AG04449 (cell line): Measurements from ENCODE around the gene STUB1.

Experiments
- CTCF ChIA-PET: fragments of 350-600 bp; formaldehyde crosslinking; extraction: SDS; loops from one replicate; lab custom pipeline; 2021; ENCODE audit warnings: antibody characterized with exemption; lab: Yijun Ruan, JAX
- POLR2A ChIA-PET: fragments of 400-600, 350-600 bp; formaldehyde crosslinking; extraction: SDS; loops from one replicate; lab custom pipeline; 2020; ENCODE audit warnings: antibody characterized with exemption, inconsistent platforms; lab: Yijun Ruan, JAX
- DNase-seq: peaks from one replicate; pipeline ENCODE4 v3.0.0-alpha.2; 2010; ENCODE audit warnings: low read depth, low spot score
- H3K4me3 ChIP-seq: 2 replicates; pipeline ENCODE4 v1.5.1; 2011; ENCODE audit warnings: low read depth, mild to moderate bottlenecking, control low read depth, low read length
- TF ChIP-seq, protein P1 (sequence below): IDR thresholded peaks from one replicate; pipeline ENCODE4 v1.5.1; 2011; ENCODE audit warnings: mild to moderate bottlenecking, moderate library complexity, low read length, control low read depth, inconsistent platforms; ENCODE audit not compliant: insufficient read depth; ENCODE audit errors: missing control alignments

The STUB1 gene

DNA sequence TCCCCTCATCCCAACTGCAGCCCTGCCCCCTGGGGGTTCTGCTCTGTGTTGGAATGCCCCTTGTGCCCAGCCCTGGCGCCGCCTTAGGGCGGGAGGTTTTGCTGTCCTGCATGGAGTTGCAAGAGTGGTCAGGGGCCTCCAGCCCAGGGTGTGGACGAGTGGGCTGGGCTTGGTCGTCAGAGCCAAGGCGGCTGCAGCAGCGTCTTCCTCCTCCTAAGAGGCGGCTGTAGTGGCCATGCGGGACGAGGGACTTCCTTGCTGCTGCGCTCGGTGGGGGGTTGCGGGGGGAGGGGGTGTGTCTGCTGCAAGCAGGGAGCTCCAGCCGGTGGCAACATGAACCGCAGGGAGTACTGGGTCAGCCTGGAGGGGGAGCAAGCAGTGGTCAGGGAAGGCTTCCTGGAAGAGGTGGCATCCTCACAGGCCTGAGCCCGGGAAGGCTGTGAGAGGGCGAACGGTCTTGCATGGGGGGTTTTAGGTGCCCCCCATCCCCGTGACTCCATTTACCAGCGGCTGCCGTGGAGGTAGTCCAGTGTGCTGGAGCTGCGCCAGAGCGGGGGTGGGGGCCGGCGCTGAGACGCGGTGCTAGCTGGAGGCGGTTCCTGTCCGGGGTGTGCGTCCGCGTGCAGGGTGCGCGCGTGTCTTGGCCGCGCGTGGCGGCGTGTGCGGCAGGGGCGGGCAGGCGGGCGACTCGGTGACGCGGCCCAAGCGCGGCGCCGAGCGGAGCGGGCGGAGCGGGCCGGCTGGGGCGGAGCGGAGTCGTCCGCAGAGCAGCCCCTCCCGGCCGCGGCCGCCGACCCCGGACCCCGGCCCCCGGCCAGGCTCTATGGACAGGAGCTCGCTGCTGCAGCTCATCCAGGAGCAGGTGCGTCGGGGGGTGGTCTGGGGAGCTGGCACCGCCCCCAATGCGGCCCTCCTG is 5.0 kb upstream of the STUB1 start, which contains the start of gene RHBDL1:
RHBDL1 (plus strand) TSS at position 704 of the 916 bp plus-strand sequence; CDS start at position 824, 120 bp downstream.
- H3K4me3 ChIP-seq = peak within 1 kb of the TSS; percentile 45
- no peak for DNase-seq
- POLR2A ChIA-PET = interaction anchor here (0.5 to 2.1 kb wide), 4 partner anchors 8 to 253 kb away, joined by 3 to 7 read pairs (median 3); partner anchors contain the start of genes JMJD8 and RHOT2
- TF ChIP-seq, protein P1, sequence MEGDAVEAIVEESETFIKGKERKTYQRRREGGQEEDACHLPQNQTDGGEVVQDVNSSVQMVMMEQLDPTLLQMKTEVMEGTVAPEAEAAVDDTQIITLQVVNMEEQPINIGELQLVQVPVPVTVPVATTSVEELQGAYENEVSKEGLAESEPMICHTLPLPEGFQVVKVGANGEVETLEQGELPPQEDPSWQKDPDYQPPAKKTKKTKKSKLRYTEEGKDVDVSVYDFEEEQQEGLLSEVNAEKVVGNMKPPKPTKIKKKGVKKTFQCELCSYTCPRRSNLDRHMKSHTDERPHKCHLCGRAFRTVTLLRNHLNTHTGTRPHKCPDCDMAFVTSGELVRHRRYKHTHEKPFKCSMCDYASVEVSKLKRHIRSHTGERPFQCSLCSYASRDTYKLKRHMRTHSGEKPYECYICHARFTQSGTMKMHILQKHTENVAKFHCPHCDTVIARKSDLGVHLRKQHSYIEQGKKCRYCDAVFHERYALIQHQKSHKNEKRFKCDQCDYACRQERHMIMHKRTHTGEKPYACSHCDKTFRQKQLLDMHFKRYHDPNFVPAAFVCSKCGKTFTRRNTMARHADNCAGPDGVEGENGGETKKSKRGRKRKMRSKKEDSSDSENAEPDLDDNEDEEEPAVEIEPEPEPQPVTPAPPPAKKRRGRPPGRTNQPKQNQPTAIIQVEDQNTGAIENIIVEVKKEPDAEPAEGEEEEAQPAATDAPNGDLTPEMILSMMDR = no peak
- CTCF ChIA-PET = interaction anchor here (1.1 to 2.5 kb wide), 3 partner anchors 7 to 11 kb away, joined by 5 to 10 read pairs (median 8); partner anchors contain the start of gene RHOT2

DNA sequence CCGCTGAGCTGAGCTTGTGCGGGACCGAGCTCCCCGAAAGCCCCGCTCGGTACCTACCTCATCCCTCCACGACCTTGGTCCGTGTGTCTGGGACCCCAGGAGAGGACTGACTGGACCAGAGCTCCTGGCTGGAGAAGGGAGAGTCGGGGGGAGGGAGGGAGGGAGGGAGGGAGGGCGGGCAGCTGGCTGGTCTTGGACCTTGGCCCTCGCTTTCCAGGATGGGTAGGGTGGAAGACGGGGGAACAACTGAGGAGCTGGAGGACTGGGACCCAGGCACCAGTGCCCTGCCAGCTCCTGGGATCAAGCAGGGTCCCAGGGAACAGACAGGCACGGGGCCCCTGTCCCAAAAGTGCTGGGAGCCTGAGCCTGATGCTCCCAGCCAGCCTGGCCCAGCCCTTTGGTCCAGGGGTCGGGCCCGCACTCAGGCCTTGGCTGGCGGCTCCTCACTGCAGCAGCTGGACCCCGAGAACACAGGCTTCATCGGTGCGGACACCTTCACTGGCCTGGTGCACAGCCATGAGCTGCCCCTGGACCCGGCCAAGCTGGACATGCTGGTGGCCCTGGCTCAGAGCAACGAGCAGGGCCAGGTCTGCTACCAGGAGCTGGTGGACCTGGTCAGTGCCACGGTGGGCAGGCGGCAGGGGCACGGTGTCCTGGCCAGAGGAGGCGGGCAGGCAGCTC is 4.2 kb upstream of the STUB1 start:
- CTCF ChIA-PET = interaction anchor here (1.1 to 2.5 kb wide), 3 partner anchors 8 to 11 kb away, joined by 5 to 10 read pairs (median 8); partner anchors contain the start of gene RHOT2
- POLR2A ChIA-PET = interaction anchor here (0.5 to 2.1 kb wide), 3 partner anchors 8 to 254 kb away, joined by 3 to 7 read pairs (median 3); partner anchors contain the start of genes JMJD8 and RHOT2
- peak overlapping the region; percentile 45 for H3K4me3 ChIP-seq
- TF ChIP-seq, protein P1 = no peak
- DNase-seq = no peak

DNA sequence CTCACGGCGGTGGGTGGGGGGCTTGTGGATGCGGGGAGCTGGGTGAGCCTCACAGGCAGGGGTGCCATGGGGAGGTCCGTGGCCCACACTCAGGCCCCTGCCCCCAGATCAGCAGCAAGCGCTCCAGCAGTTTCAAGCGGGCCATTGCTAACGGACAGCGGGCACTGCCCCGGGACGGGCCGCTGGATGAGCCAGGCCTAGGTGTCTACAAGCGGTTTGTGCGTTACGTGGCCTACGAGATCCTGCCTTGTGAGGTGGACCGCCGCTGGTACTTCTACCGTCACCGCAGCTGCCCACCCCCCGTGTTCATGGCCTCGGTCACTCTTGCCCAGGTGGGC is 3.7 kb upstream of the STUB1 start:
- TF ChIP-seq, protein P1 = no peak
- no peak for DNase-seq
- POLR2A ChIA-PET = interaction anchor here (1.2 to 2.1 kb wide), 2 partner anchors 8 to 9 kb away, joined by 3 to 7 read pairs; partner anchors contain the start of genes JMJD8 and RHOT2
- no peak overlapping the region for H3K4me3 ChIP-seq
- CTCF ChIA-PET = interaction anchor here (1.4 to 2.5 kb wide), 3 partner anchors 9 to 12 kb away, joined by 3 to 10 read pairs (median 8); partner anchors contain the start of gene RHOT2

DNA sequence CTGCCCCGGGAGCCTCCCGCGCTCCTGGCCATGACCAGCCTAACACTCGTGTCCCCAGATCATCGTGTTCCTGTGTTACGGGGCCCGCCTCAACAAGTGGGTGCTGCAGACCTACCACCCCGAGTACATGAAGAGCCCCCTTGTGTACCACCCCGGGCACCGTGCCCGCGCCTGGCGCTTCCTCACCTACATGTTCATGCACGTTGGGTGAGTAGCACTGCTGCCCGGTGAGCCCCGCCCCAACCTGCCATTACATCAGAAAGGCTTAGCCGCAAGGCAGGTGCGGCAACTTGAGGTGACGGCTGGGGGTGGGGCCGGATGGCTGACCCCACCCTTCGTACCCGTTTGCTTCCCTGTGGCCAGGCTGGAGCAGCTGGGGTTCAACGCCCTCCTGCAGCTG is 3.3 kb upstream of the STUB1 start:
- no peak overlapping the region for H3K4me3 ChIP-seq
- ChIA-PET POLR2A (interaction anchor here (1.2 kb wide), 1 partner anchor 10 kb away, joined by 3 read pairs; the partner anchor contains the start of gene RHOT2), CTCF (interaction anchor here (1.4 to 2.5 kb wide), 2 partner anchors 11 to 12 kb away, joined by 3 to 10 read pairs; no protein-coding TSS in a partner anchor)

DNA sequence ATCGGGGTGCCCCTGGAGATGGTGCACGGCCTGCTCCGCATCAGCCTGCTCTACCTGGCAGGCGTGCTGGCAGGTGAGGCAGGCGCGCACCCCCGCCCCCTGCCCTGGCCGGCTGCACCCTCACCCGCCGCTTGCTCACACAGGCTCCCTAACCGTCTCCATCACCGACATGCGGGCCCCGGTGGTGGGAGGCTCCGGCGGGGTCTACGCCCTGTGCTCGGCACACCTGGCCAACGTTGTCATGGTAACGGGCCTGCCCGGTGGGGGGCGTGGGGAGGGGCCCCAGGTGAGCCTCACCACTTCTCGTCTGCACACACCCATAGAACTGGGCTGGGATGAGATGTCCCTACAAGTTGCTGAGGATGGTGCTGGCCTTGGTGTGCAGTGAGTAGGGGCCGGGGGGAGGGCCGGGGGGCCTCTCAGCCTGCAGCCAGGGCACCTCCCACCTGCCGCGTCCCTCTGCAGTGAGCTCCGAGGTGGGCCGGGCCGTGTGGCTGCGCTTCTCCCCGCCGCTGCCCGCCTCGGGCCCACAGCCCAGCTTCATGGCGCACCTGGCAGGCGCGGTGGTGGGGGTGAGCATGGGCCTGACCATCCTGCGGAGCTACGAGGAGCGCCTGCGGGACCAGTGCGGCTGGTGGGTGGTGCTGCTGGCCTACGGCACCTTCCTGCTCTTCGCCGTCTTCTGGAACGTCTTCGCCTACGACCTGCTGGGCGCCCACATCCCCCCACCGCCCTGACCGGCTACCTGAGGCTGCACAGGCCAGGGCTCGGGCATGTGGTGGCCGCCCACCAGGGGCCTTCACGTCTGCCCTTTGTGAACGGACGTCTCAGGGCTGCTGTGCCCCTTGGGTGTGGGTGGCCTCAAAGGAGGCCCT is 2.7 kb upstream of the STUB1 start:
- ChIA-PET POLR2A (no interaction called here), CTCF (interaction anchor here (1.1 to 1.4 kb wide), 3 partner anchors 11 to 98 kb away, joined by 3 to 6 read pairs (median 3); no protein-coding TSS in a partner anchor)
- no peak for DNase-seq
- H3K4me3 ChIP-seq = no peak overlapping the region
- TF ChIP-seq, protein P1 = no peak

More for the DNA sequence above, 3.3 kb upstream of the STUB1 start:
- no peak for DNase-seq
- TF ChIP-seq, protein P1 = no peak
